TTC549 (cell line): ENCODE results near the gene GPRC5C.

Experiments used
- FAIRE-seq: peaks from 2 replicates; lab custom pipeline; 2012; peaks lifted over from hg19 to GRCh38; lab: Jason Lieb, UNC

The GPRC5C gene

GRCh38 chr17:74433421-74434121 lies 1.7 kb downstream of the GPRC5C start:
- no peak for FAIRE-seq

DNA sequence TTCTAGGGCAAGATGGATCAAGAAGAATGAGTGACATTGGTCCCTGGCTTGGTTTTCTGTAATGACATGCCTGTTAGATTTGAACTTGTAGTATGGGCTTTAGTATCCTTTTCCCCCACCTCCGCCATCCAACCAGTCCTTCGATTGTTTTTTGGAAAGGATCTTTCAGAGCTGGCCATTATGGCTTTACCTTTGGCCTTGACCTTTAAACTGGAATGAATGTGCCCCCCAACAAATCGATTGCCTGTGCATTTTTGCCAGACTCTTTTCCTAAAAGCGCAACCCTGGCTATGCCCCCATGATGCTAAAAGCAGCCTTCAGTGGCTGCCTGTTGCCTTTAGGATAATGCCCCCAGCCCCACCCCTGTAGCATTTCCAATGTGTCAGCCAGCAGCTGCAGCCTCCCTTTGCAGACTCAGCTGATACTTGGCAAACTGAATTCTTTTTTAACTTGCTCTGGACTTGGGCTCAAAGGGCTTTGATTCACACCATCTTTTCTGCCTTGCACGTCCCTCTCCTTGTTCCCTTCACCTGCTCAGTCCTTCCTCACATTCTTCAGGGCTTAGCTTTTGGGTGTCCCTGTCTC lies 4.0 kb downstream of the GPRC5C start:
- FAIRE-seq = no peak

GRCh38 chr17:74437702-74438101 lies 5.8 kb downstream of the GPRC5C start:
- no peak for FAIRE-seq

DNA sequence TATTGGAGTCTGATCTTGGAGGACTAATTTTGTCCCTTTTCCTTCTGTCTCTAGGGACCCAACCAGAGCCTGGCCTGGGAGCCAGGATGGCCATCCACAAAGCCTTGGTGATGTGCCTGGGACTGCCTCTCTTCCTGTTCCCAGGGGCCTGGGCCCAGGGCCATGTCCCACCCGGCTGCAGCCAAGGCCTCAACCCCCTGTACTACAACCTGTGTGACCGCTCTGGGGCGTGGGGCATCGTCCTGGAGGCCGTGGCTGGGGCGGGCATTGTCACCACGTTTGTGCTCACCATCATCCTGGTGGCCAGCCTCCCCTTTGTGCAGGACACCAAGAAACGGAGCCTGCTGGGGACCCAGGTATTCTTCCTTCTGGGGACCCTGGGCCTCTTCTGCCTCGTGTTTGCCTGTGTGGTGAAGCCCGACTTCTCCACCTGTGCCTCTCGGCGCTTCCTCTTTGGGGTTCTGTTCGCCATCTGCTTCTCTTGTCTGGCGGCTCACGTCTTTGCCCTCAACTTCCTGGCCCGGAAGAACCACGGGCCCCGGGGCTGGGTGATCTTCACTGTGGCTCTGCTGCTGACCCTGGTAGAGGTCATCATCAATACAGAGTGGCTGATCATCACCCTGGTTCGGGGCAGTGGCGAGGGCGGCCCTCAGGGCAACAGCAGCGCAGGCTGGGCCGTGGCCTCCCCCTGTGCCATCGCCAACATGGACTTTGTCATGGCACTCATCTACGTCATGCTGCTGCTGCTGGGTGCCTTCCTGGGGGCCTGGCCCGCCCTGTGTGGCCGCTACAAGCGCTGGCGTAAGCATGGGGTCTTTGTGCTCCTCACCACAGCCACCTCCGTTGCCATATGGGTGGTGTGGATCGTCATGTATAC lies 8.0 kb downstream of the GPRC5C start:
- no peak for FAIRE-seq

GRCh38 chr17:74441537-74441936 lies 9.6 kb downstream of the GPRC5C start:
- FAIRE-seq = no peak

GRCh38 chr17:74442291-74442669 lies 10.4 kb downstream of the GPRC5C start:
- no peak for FAIRE-seq

DNA sequence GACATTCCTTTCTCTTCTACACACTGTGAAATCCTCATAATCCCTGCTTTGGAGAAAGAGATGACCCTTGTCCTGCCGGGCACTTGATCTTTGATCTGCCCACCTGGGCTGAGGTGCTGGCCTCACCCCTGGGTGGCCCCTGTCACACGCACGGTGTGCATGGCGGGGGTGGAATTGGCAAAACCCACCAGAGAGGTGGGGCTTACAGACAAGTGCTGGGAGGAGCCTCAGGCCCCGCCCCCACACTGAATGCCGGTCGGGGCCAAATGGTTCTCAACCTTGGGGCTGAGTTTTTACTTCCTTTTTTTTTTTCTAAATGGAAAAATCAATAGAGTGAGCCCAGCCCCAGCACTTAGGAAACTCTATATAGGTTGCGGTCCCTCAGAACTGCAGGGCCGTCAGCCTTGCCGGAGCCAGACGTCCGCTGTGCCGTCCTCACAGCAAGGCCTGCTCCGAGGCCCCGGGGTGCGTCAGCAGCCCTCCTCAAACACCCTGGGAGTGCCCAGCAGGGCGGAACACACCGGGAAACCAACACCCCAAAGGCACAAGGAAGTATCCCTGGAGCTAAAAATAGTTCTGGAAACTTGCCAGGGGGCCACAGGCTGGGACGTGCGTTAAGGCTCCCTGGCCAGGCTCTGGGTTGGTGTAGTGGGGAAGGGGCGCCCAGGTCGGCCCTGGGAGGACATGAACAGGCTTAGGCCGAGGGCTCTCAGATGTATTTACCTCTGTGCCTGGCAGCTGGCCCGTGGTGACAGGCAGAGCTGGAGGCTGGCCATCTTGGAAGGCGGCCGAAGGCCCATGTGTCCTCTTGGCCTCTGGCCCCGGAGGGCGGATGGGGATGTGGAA lies 11.0 kb downstream of the GPRC5C start:
- FAIRE-seq = no peak

DNA sequence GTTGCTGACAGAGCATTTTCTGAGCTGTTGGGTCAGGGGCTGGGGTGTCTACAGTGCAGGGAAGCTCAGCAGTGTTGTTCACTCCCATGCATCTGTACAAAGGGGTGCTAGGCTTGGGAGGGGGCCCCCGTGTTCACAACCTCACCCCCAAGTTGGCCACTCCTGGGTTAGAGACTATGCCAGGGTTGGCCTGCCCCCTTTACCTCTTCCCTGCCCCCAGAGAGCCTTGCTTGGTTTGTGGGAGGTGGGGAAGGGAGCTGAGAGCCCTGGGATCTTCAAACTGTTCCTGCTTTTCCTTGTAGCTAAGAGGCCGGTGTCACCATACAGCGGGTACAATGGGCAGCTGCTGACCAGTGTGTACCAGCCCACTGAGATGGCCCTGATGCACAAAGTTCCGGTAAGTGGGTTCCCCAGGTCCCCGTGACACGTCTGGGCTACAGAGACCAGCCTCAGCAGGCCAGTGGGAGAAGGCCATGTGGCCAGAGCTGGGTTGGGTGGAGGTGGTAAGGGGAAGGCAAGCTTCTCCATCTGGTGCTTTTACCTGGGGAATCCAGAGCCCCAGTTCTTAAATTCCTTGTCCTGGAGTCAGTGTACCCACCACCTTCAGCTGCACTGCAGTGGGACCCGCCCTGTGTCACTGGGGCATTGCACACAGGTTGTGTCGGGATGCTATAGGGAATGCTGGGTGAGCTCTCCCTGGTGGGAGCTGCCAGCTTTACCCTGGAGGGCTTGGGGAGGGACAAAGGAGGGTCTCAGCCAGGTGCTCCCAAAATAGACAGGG lies 11.8 kb downstream of the GPRC5C start:
- no peak for FAIRE-seq

GRCh38 chr17:74444406-74444805 lies 12.5 kb downstream of the GPRC5C start:
- FAIRE-seq = no peak

- FAIRE-seq = no peak
Measured at GRCh38 chr17:74445158-74445557, 13.3 kb downstream of the GPRC5C start.

- FAIRE-seq = no peak
Measured at GRCh38 chr17:74446551-74447500, 14.9 kb downstream of the GPRC5C start.

- FAIRE-seq = no peak
Measured at GRCh38 chr17:74447628-74448159, 15.8 kb downstream of the GPRC5C start.

DNA sequence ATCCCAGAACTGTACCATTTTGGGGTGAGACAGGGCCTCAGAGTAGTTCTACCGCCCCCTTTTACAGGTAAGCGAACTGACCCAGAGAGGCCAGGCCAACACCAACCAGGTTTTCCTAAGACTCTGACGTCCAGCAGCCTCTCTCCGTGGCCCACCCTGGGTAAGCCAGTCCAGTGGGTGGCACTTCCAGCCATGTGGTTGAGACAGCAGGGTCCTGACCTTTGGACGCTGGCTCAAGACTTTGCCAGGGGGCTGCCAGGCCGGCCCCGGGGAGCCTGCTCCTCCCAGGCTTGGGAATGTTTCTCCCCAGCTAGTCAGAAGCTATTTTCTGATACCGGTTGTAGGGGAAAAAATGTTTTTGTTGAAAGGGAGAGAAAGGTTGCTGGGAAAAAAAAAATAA lies 16.9 kb downstream of the GPRC5C start:
- FAIRE-seq = no peak

DNA sequence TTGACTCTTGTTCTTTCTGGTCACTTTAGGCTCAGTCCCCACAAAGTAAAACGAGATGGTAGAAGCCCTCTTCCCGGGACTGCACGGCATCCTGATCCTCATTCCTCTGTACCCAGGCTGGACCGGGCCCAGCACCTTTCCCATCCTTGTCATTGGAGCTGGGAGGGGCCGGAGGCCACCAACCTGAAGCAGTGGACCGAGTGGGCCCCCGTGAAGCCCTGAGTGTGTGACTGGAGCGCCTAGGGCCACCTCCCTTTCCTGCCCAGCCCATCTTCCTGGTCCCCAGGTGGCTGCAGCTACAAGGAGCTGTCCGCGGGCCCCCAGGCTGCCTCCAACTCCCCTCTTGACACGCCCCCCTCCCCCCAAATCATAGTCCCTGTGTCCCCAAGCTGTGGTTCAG lies 17.4 kb downstream of the GPRC5C start:
- no peak for FAIRE-seq

DNA sequence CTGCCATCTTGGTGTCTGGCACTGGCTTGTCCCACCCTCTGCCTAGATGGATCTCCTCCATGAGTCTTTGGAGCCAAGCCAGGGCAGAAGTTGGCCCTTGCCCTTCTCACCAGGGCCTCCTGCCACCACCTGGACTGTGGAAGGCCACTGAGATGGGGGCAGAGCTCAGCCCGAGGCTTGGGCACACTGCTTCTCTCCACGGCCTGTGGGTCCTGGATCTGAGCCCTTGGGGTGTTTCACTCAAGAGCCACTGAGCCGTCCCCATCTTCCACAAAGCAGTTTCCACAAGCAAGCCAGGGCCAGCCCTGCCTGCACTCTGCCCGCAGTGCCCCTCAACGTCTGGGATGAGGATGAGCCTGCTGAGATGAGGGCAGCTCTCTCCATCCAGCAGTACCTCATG lies 17.9 kb downstream of the GPRC5C start:
- FAIRE-seq = no peak

DNA sequence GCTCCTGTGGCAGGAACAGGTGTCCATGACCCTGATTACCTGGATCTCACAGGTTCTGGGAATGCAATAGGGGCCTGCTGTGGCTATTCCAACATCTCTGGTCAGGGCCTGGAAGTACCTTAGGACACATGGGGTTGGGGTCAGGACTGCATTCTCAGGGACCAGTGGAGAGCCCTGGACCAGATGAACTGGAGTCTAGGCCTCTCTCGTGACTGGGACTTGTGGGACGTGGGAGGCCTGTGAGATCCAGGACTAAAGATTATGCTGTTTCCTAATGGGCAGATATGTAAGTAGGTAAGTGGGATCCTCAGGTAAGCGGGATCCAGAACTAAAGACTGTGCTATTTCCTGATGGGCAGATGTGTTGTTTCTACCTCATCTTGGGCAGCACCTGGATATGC lies 18.3 kb downstream of the GPRC5C start:
- FAIRE-seq = no peak

GRCh38 chr17:74450925-74451403 lies 19.1 kb downstream of the GPRC5C start:
- no peak for FAIRE-seq

- FAIRE-seq = no peak
Measured at GRCh38 chr17:74451557-74451956, 19.7 kb downstream of the GPRC5C start.

DNA sequence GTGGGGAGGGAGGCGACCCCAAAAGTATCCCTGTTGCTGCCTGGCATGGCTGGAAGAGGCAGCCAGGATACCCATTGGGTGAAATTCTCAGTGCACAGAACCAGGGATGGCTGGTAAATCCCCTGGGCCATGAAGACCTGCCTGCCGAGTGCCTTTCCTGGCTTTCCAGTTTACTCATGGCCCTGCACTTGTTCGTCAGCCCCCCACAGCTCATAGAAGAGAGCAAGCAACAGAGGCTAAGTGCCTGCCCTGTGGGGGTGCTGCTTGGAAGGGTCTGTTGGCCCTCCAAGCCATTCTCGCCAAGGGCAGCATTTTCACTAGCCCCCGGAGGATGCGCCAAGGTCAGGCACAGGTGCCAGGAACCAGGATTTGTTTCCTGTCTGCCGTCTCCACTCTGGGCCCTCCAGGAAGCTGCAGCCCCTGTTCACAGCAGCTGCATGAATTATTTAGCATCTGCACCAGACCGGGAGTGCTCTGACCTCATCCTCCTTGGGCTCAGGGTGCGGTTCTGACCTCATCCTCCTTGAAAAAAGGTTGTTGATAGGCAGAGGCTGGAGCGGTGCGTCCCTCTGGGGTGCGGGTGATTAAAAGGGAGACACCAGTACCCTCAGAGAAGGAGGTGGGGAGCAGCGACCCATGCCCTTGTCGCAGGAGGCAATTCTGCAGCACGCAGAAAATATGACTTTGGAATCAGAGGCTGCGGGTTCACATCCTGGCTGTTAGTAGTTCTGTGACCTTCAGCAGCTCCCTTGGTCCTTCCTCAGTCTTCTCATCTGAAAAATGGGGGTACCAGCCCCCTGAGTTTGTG lies 20.3 kb downstream of the GPRC5C start:
- no peak for FAIRE-seq
